Trophoblast cell (in vitro differentiated cells and primary cell): Measurements from ENCODE around the gene PDE8A.

Source experiments
- DNase-seq, 2 donors: peaks; one replicate each; pipeline ENCODE4 v3.0.0-alpha.2; 2016
- H2AFZ ChIP-seq: 2 replicates; pipeline ENCODE4 v1.6.1; 2013; ENCODE audit warnings: low read length, moderate library complexity, mild to moderate bottlenecking; ENCODE audit not compliant: insufficient read depth, poor library complexity
- H2AK5ac ChIP-seq: 2 replicates; pipeline ENCODE4 v1.6.1; 2013; ENCODE audit warnings: mild to moderate bottlenecking, low read length
- H2BK120ac ChIP-seq: 2 replicates; pipeline ENCODE4 v1.6.1; 2013; ENCODE audit warnings: low read length, mild to moderate bottlenecking, moderate library complexity; ENCODE audit not compliant: insufficient read depth, poor library complexity
- H2BK12ac ChIP-seq: 2 replicates; pipeline ENCODE4 v1.6.1; 2013; ENCODE audit warnings: mild to moderate bottlenecking, low read length, moderate library complexity
- H2BK5ac ChIP-seq: 2 replicates; pipeline ENCODE4 v1.6.1; 2013; ENCODE audit warnings: low read length, low read depth, moderate library complexity, mild to moderate bottlenecking; ENCODE audit not compliant: poor library complexity
- H3K14ac ChIP-seq: 2 replicates; pipeline ENCODE4 v1.6.1; 2013; ENCODE audit warnings: mild to moderate bottlenecking, low read length
- H3K18ac ChIP-seq: 2 replicates; pipeline ENCODE4 v1.6.1; 2013; ENCODE audit warnings: mild to moderate bottlenecking, low read length
- H3K23ac ChIP-seq: 2 replicates; pipeline ENCODE4 v1.6.1; 2013; ENCODE audit warnings: low read length
- H3K27ac ChIP-seq: 2 replicates; pipeline ENCODE4 v1.5.1; 2013; ENCODE audit warnings: low read depth, mild to moderate bottlenecking, inconsistent platforms, low read length, moderate library complexity
- H3K27me3 ChIP-seq: 2 replicates; pipeline ENCODE4 v1.6.1; 2013; ENCODE audit warnings: inconsistent platforms, mild to moderate bottlenecking, low read length, moderate library complexity; ENCODE audit not compliant: insufficient read depth
- H3K36me3 ChIP-seq, 2 experiments: 1 replicate in 1 of 2; 2 replicates in 1 of 2; pipeline ENCODE4 v1.6.1; 2013; ENCODE audit warnings: low read length in 2 of 2, mild to moderate bottlenecking in 2 of 2, moderate library complexity in 1 of 2; ENCODE audit not compliant: insufficient read depth in 2 of 2, control insufficient read depth in 1 of 2
- H3K4ac ChIP-seq: 2 replicates; pipeline ENCODE4 v1.6.1; 2013; ENCODE audit warnings: low read depth, mild to moderate bottlenecking, low read length, moderate library complexity
- H3K4me1 ChIP-seq, 2 experiments: 1 replicate in 1 of 2; 2 replicates in 1 of 2; pipeline ENCODE4 v1.6.1; 2013; ENCODE audit warnings: low read length in 2 of 2, mild to moderate bottlenecking in 2 of 2, moderate library complexity in 1 of 2; ENCODE audit not compliant: insufficient read depth in 2 of 2, control insufficient read depth in 1 of 2
- H3K4me2 ChIP-seq: 2 replicates; pipeline ENCODE4 v1.6.1; 2013; ENCODE audit warnings: inconsistent platforms, mild to moderate bottlenecking, low read length, moderate library complexity
- H3K4me3 ChIP-seq: 2 replicates; pipeline ENCODE4 v1.5.1; 2013; ENCODE audit warnings: mild to moderate bottlenecking, low read depth, low read length, inconsistent platforms
- H3K79me1 ChIP-seq: one replicate; pipeline ENCODE4 v1.6.1; 2013; ENCODE audit warnings: low read length
- H3K79me2 ChIP-seq: 2 replicates; pipeline ENCODE4 v1.6.1; 2013; ENCODE audit warnings: low read length, mild to moderate bottlenecking; ENCODE audit not compliant: control insufficient read depth, insufficient read depth, poor library complexity
- H3K9ac ChIP-seq: 2 replicates; pipeline ENCODE4 v1.6.1; 2013; ENCODE audit warnings: mild to moderate bottlenecking, low read length
- H3K9me3 ChIP-seq: 2 replicates; pipeline ENCODE4 v1.6.1; 2013; ENCODE audit warnings: low read depth, mild to moderate bottlenecking, control low read depth, inconsistent platforms, low read length; ENCODE audit not compliant: insufficient read depth
- H4K12ac ChIP-seq: 2 replicates; pipeline ENCODE4 v1.6.1; 2013; ENCODE audit warnings: low read depth, mild to moderate bottlenecking, low read length, moderate library complexity
- H4K8ac ChIP-seq: 2 replicates; pipeline ENCODE4 v1.6.1; 2013; ENCODE audit warnings: low read depth, mild to moderate bottlenecking, low read length, moderate library complexity
- H4K91ac ChIP-seq: one replicate; pipeline ENCODE4 v1.6.1; 2013; ENCODE audit warnings: low read depth, mild to moderate bottlenecking, low read length, moderate library complexity
- WGBS: extraction: QIAGEN DNeasy Blood & Tissue Kit; methylation state at CpG from one replicate; pipeline ENCODE4 v1.1.7; 2013; ENCODE audit warnings: missing lambda C conversion rate; ENCODE audit not compliant: insufficient read length, insufficient coverage; ENCODE audit errors: extremely low coverage; 5-methylcytosine and 5-hydroxymethylcytosine counted together

The PDE8A gene

DNA sequence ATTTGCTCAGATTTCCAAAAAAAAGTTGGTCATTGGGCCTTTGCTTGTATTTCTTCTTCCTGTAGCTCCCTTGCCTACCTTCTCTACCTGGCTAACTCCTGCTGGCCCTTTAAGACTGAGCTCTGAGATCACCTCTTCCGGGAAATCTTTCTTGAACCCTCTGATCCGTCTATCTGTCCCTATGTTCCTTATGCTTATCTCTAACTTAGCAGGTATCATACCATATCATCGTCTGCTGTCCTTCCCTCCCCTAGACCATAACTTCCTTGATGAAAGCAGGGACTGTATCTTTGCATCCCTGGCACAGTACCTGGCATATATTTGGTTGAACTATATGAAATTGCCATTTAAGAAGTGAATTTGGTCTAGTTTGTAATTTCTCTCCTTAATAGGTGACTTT, 42.3 kb downstream of the PDE8A start:
- H4K91ac ChIP-seq, result no peak overlapping the region
- H3K9ac ChIP-seq, result no peak overlapping the region
- no CpG with 5 or more reads among the region's 3 CpGs for WGBS
- no peak overlapping the region for H4K12ac ChIP-seq
- H3K4ac ChIP-seq, result no peak overlapping the region
- H2BK120ac ChIP-seq, result no peak overlapping the region
- H3K4me1 ChIP-seq, result no peaks in the 10 kb centered on the region
- H2AFZ ChIP-seq, result no peak overlapping the region
- no peak overlapping the region for H4K8ac ChIP-seq
- no peak overlapping the region for H2BK12ac ChIP-seq
- H3K79me1 ChIP-seq, result no peaks in the 10 kb centered on the region
- H2AK5ac ChIP-seq, result no peak overlapping the region
- H3K14ac ChIP-seq, result no peak overlapping the region
- H3K9me3 ChIP-seq, result no peaks in the 10 kb centered on the region
- no peak overlapping the region for H2BK5ac ChIP-seq
- H3K18ac ChIP-seq, result no peak overlapping the region
- no peaks in the 10 kb centered on the region for H3K79me2 ChIP-seq
- H3K27me3 ChIP-seq, result no peaks in the 10 kb centered on the region
- no peaks in the 10 kb centered on the region for H3K36me3 ChIP-seq
- H3K4me3 ChIP-seq, result no peak overlapping the region
- no peak overlapping the region for H3K27ac ChIP-seq
- no peak for DNase-seq
- no peak overlapping the region for H3K4me2 ChIP-seq
- no peak overlapping the region for H3K23ac ChIP-seq

DNA sequence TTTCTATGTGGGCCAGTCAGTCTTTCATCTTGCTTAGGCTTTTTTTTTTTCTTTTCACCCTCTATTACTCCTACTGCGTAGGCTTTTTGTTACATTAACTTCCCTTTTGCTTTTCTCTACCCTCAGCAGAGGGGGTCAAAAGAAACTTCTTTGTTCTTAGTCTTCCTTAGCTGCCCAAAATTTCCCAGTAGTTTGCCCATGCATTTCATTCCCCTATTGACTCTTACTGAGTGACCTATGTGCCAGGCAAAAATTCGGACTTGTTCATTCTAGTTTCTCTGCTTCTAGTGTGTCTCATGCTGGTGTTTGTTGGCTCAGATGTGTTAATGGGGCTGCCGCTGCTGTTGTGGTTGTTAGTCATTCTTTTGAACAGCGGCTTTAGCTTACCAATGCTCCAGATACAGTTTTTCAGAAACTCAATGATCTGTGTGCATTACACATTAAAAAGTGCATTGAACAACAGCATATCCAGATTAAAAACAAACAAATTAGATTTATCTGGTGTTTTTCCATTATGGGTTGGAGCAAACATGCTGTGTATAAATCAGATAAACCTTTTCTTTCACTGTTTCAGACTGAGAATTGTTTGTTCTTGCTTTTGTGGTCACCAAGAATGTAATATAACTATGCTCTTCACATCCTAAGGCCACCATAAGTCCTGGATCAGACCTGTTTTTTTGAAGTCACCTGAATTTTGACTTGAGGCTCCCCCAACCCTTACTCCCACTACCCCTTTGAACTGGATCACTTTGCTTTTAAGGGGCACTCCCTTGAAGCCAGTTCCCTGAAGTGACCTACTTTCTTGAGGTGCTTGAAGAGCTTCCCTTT, 43.1 kb downstream of the PDE8A start:
- Histone ChIP-seq H3K79me1 (no peaks in the 10 kb centered on the region), H3K27me3 (no peaks in the 10 kb centered on the region), H2AFZ (no peak overlapping the region), H4K8ac (no peak overlapping the region), H3K27ac (no peak overlapping the region), H3K36me3 (no peaks in the 10 kb centered on the region), H4K12ac (no peak overlapping the region), H2BK5ac (no peak overlapping the region), H3K18ac (no peak overlapping the region), H3K4me2 (no peak overlapping the region), H3K4me3 (no peak overlapping the region), H3K4me1 (peaks cover 0 to under 1% of the 10 kb centered on the region in 2 experiments), H3K9ac (no peak overlapping the region), H4K91ac (no peak overlapping the region), H3K9me3 (no peaks in the 10 kb centered on the region), H2BK12ac (no peak overlapping the region), H3K23ac (no peak overlapping the region), H2BK120ac (no peak overlapping the region), H3K14ac (no peak overlapping the region), H3K79me2 (no peaks in the 10 kb centered on the region), H2AK5ac (no peak overlapping the region), H3K4ac (no peak overlapping the region)
- no CpG with 5 or more reads among the region's 4 CpGs for WGBS
- DNase-seq, result no peak

DNA sequence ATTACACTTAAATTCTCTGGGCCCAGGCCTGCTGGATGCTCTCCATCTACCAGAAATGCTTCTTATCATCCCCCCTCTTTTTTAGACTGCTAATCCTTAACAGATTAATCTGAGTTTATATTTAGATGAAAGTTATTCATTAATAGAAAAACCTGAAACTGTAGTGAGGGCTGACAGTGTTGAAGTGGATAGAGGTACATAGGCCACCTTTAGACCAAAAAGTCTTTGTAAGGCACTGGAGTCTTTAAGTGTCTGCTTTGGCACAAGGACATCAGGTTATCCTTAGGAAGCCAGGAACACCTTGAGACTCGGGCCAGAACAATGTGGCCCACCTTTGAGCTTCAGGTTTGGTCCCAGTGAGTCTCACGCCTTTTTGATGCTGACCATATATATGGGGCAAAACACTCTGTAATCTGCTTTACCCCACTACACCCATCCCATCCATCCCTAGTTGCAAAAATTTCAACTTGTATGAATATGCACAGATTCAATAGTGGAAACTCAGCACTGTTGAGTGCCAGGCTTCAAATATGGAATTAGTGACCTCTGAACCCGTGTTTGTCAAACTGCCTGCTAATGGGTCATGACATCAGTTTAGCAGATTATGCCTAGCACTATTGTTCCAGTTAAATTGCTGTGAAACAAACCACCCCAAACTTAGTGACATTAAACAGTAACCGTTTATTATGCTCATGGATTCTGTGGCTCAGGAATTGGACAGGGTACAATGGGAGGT, 44.0 kb downstream of the PDE8A start:
- Histone ChIP-seq H3K27ac (no peak overlapping the region), H2BK120ac (no peak overlapping the region), H2AFZ (no peak overlapping the region), H3K4ac (no peak overlapping the region), H3K4me1 (peaks cover 0 to 5% of the 10 kb centered on the region in 2 experiments), H3K4me3 (no peak overlapping the region), H2AK5ac (no peak overlapping the region), H3K23ac (no peak overlapping the region), H3K4me2 (no peak overlapping the region), H4K91ac (no peak overlapping the region), H3K79me1 (no peaks in the 10 kb centered on the region), H3K9ac (no peak overlapping the region), H3K18ac (no peak overlapping the region), H4K12ac (no peak overlapping the region), H3K14ac (no peak overlapping the region), H4K8ac (no peak overlapping the region), H2BK5ac (no peak overlapping the region), H2BK12ac (no peak overlapping the region), H3K27me3 (no peaks in the 10 kb centered on the region), H3K36me3 (no peaks in the 10 kb centered on the region), H3K9me3 (no peaks in the 10 kb centered on the region), H3K79me2 (no peaks in the 10 kb centered on the region)
- WGBS, result no CpG with 5 or more reads among the region's 4 CpGs
- no peak for DNase-seq

DNA sequence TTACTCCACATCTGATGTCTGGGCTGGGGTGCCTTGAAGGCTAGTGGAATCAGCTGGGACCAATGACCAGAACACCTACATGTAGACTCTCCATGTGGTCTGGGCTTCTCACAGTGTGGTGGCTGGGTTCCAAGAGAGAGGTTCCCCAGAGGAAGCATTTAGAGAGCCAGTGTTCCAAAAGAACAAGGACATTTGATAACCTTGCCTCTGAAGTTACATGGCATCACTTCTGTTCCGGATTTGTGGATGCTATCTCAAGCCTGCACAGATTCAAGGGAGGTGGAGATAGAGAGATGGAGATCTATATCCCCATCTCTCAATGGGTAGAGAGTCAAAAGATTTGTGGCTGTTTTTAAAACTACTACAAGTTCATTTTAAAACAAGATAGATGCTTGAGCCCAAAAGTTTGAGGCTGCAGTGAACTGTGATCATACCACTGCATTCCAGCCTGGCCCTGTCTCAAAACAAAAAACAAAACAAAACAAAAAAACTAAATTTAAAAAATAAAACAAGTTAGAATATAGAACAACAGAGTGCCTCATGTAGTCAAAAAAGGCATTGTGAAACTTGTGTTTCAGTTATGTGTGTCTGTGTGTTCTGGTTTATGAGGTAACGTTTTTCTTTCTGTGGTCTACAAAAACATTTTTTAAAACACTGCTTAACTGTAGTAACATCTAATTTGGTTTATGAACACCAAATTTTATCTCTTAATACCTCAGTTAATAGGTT, 44.8 kb downstream of the PDE8A start:
- Histone ChIP-seq H3K18ac (no peak overlapping the region), H2AK5ac (no peak overlapping the region), H3K79me1 (no peaks in the 10 kb centered on the region), H3K4ac (no peak overlapping the region), H2AFZ (no peak overlapping the region), H3K36me3 (no peaks in the 10 kb centered on the region), H4K91ac (no peak overlapping the region), H2BK12ac (no peak overlapping the region), H3K4me2 (no peak overlapping the region), H3K79me2 (no peaks in the 10 kb centered on the region), H4K8ac (no peak overlapping the region), H3K9me3 (no peaks in the 10 kb centered on the region), H2BK120ac (no peak overlapping the region), H4K12ac (no peak overlapping the region), H3K4me3 (no peak overlapping the region), H3K4me1 (peaks cover 3 to 9% of the 10 kb centered on the region in 2 experiments), H3K14ac (no peak overlapping the region), H2BK5ac (no peak overlapping the region), H3K23ac (no peak overlapping the region), H3K27ac (no peak overlapping the region), H3K27me3 (no peaks in the 10 kb centered on the region), H3K9ac (no peak overlapping the region)
- no peak for DNase-seq
- whole genome bisulfite sequencing, result no CpG with 5 or more reads among the region's 2 CpGs
